HG03196 (cell line): ENCODE data around the gene SLC26A3.
"Not testable (repeated sequence)": the region's sequence is repeated elsewhere in the genome, so short reads cannot be mapped to it uniquely, and the experiment has no call there.

Experiments
- ATAC-seq: cut with Tn5 transposase; IDR thresholded peaks from one replicate; pipeline ENCODE4 v1.9.1; 2021; ENCODE audit not compliant: unreplicated experiment

Gene SLC26A3

GRCh38 chr7:107803009-107803610 is at the start of gene SLC26A3:
TSS of gene SLC26A3 (minus strand) at chr7:107803223. CDS start at chr7:107794509, 8,714 bp downstream.
- ATAC-seq: no peak

DNA sequence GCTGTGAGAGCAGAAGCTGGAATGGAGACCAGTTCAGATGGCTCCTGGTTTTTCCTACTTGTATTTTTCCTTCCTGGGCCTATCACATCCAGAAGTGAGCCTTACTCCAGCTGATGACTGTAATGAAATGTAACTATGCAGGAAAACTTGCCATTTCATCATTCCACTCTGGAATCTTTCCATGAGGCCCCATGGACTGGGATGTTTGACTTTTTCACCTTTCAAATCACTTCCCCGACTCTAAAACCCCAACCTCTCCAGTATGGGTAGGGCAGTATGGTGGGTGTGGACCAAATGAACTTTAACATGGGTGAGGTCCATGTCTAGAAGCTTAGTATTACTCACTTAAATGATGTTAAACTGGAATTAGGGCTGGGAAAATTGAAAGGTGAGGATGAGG is 47.6 kb upstream of the SLC26A3 start:
- ATAC-seq: no peak

GRCh38 chr7:107850216-107850615 is 47.2 kb upstream of the SLC26A3 start:
- no peak for ATAC-seq

- not testable (repeated sequence) for ATAC-seq
These were observed 45.2 kb upstream of the SLC26A3 start for GRCh38 chr7:107848211-107848610.

- ATAC-seq: not testable (repeated sequence)
These were observed 44.8 kb upstream of the SLC26A3 start for GRCh38 chr7:107847836-107848175.

DNA sequence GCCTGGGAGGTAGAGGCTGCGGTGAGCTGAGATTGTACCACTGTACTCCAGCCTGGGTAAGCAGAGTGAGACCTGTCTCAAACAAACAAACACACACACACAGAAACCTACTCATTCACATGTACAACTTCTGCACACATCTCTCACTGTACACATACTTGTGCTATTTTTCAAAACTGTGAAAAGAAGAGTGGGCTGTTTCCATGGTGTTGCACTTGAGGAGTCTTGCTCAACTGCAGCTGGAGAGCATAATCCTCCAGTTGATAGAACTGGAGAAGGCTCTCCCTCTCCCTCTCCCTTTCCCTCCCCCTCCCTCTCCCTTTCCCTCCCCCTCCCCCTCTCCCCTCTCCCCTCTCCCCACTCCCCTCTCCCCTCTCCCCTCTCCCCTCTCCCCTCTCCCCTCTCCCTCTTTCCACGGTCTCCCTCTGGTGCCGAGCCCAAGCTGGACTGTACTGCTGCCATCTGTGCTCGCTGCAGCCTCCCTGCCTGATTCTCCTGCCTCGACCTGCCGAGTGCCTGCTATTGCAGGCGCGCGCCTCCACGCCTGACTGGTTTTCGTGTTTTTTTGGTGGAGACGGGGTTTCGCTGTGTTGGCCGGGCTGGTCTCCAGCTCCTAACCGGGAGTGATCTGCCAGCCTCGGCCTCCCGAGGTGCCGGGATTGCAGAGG is 44.3 kb upstream of the SLC26A3 start:
- no peak for ATAC-seq

DNA sequence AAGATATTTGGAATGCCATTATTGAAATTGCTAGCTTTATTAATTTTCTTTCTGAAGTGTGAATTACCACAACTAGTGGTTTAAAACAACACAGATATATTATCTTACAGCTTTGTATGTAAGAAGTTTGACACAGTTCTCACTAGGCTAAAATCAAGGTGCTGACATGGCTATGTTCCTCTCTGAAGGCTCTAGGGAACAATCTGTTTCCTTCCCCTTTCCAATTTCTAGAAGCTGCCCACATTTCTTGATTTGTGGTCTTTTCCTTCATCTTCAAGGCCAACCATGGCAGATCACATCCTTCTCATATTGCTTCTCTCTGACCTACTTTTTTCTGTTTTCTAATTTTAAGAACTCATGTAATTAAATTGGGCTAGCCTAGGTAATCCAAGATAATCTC is 43.3 kb upstream of the SLC26A3 start:
- ATAC-seq: no peak

DNA sequence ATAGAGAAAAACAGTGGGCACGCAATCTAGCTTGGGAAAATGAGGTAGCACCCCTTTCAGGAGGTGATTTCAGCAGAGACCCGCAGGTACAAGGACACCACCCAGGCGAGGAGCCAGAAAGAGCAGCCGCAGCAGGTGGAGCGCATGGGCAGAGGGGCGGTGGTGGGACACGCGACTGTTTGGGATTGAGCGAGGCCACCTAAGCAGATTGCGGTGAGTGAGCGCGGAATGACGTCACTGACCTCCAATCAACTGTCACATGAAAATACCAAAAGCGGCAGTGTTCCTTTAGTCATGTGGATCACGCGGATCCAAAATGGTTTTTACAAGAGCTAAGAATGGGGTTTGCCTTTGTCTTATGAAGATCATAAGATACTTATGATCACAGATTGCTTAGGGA is 40.2 kb upstream of the SLC26A3 start:
- ATAC-seq: no peak

DNA sequence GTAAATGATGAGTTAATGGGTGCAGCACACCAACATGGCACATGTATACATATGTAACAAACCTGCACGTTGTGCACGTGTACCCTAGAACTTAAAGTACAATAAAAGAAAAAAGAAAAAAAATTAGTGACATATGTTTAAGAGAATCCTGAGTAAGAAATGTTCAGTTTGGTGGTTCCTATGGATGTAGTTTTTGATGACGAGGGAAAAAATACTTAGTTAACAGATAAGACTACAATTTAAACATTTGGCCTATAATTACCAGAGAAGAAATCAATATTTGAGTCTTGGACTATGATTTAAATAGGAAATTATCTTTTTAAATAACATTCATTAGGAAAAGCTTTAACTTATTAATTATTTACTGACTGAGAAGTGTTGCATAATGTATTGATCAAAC is 39.2 kb upstream of the SLC26A3 start:
- no peak for ATAC-seq

DNA sequence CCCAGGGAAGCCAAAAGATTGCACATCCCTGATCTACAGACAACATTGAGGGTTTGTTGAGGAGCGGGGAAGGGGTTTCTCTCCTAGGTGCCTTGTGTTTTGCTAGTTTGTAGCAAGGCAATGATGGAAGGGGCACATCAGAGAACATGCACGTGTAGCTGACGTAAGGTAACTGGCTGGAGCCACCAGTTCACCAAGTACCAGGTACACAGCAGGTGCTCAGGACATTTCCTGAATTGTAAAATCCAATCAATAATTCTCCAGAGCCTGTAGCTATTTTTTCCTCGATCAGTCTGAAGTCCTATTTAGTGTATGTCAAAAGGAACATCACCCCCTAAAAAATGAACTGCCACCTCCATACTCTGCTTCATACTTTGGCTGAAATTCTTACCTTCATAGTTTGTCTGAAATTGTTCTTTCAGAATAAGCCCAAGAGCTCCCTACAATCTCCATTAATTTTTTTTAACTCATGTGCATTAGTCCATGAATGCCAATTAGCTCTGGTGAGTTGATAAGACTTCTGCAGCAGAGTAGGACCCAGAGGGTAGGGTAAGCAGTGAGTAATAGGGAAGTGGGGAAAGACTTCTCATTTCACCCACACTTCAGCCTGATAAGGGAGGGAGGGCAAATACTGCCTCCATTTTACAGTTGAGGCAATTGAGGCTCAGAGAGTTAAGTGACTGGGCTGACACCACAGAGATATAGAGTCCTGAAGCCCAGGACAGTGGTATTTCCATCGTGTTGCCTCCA is 36.0 kb upstream of the SLC26A3 start:
- ATAC-seq: no peak

- ATAC-seq: no peak
These were observed 35.1 kb upstream of the SLC26A3 start for GRCh38 chr7:107838024-107838601.

DNA sequence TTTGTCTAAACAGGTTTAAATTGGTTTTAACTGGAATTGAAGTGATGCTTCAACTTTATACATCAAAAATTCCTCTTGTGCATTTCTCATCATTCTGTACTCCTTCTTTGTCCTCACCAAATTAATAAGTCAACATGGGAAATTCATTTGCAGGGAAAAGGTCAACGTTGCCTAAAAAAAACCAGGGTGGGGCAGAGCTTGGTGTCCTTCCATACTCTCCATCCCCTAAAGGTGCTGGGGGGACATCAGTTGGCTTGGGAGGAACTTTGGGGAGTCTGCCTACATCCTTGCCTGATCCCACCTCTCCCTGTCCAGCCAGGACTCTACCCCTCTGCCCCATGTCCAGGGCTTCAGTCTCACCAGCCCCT is 34.1 kb upstream of the SLC26A3 start:
- no peak for ATAC-seq

DNA sequence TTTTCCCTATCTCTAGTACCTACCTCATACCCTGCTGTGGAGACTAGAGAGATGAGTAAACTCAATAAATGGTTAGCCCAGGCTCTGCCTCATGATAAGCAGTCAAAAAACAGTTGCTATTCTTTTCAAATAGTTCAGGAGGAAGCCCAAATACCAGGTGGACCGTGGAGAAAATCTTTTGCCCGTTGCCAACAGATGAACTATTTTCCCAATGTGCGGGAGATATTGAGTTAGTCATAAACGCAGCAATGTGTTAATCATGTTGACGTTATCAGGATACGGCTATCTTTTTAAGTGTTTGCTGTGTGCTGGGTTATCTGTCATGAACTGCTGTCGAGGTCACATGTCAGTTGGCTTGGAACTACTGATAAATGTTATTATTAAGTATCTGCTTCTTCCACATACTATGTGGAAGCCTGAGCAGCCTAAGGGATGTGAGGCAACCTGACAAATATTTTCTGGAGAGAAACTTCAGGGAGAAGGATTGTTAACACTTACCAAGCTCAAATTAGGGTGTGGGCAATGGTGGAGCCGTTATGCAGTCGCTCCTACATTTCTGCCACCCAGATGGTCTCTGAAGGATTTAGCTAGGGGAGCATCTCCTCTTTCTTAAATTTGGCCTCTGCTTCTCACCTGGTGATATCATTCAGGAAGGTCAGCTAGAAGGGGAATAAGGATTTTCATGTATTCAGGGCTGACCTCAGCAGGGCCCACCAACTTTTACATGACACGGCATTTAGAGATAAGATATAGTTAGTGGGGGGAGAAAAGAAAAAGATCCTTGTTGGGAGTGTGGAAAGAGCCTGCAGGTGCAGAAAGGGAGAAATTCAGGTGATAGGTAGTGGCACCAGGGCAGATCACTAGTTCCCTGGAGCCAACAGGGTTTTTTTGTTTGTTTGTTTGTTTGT is 33.5 kb upstream of the SLC26A3 start:
- no peak for ATAC-seq

DNA sequence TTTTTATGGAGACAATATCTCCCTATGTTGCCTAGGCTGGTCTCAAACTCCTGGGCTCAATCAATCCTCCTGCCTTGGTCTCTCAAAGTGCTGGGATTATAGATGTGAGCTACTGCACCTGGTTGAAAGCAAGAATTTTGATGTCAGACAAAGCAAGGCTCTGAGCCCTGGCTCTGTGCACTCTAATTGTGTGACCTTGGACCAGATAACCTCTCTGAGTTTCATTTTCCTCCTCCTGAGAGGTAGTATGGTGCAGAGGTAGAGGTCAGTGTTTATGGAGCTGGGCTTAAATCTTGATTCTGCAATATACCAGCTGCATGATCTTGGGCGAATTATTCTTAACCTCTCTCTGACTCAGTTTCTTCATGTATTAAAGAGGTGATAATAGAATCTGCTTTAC is 31.4 kb upstream of the SLC26A3 start:
- no peak for ATAC-seq

DNA sequence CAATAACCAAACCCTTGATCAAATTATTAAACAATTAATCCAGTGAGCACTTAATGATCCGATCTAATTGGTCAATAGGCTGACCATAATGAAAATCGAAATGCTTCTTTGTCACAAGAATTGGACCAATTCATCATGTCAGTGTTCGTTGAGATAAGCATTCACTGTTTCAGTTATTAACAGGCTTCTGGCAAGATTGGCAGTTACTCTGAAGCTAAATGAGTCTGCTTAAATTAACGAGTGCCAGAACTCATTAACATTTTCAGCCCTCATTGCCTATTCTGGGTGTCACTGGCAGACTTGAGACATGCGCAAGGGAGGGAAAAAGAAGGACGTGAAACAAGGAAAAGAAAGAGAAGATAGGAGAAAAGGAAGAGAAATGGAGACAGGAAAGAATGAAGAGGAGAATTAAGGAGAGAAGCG is 30.7 kb upstream of the SLC26A3 start:
- no peak for ATAC-seq

GRCh38 chr7:107830420-107830819 is 27.4 kb upstream of the SLC26A3 start:
- ATAC-seq: no peak

GRCh38 chr7:107828540-107828939 is 25.5 kb upstream of the SLC26A3 start:
- ATAC-seq: no peak

DNA sequence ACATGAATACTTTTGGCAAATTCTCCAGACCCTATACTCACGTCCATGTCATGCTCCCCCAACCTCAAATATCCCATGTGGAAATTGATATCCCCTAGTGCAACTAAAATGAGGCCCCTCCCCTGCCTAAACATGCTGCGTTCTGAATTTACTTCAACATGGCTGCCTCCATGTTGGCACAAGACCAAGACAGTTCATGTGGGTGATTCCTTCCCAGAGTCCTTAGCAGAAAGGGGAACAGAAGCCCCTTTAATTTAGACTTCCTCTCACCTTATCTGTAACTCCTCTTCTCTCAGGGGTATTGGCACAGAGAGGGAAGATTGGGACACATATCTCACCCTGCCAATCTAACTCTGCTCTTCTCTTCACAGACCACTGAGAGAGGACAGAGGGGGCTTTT is 24.5 kb upstream of the SLC26A3 start:
- no peak for ATAC-seq

GRCh38 chr7:107826451-107826850 is 23.4 kb upstream of the SLC26A3 start:
- ATAC-seq: no peak

- ATAC-seq: no peak
These were observed 21.8 kb upstream of the SLC26A3 start for GRCh38 chr7:107824858-107825257.

DNA sequence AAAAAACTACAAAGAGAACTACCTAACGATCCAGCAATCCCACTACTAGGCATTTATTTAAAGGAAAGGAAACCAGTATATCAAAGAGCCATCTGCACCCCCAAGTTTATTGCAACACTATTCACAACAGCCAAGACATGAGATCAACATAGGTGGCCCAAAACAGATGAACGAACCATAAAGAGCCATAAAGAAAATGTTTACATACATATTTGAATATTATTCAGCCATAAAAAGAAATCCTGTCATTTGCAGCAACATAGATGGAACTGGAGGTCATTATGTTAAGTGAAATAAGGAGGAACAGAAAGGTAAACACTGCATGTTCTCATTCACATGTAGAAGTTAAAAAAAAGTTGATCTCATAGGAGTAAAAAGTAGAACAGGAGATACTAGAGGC is 15.6 kb upstream of the SLC26A3 start:
- ATAC-seq: no peak
